Kidney (tissue), 14 donors: ENCODE measurements around the gene PLEK. TPM values are rescaled to one million over a fixed set of nuclear protein-coding genes. Genes with fewer than 3 reads are reported as not detected.

Source experiments
- DNase-seq, 5 donors: peaks; one replicate each; pipeline ENCODE4 v3.0.0-alpha.2; 2013 to 2020
- FAIRE-seq: peaks from 2 replicates; lab custom pipeline; 2012; peaks lifted over from hg19 to GRCh38; lab: Jason Lieb, UNC
- H3K27ac ChIP-seq, 2 donors: one replicate each; pipeline ENCODE4 v1.7.0; 2013; ENCODE audit warnings: low read depth in 2 of 2, low read length in 2 of 2, inconsistent platforms in 1 of 2
- H3K27me3 ChIP-seq: one replicate; pipeline ENCODE4 v1.7.1; 2013; ENCODE audit warnings: low read length, inconsistent platforms; ENCODE audit not compliant: control insufficient read depth, insufficient read depth
- H3K36me3 ChIP-seq, 3 donors: one replicate each; pipeline versions ENCODE4 v1.7.0 to v1.7.1; 2013; ENCODE audit warnings: low read length in 3 of 3, control low read depth in 1 of 3, inconsistent platforms in 1 of 3; ENCODE audit not compliant: insufficient read depth in 3 of 3, control insufficient read depth in 2 of 3
- H3K4me1 ChIP-seq, 3 donors: one replicate each; pipeline versions ENCODE4 v1.7.0 to v1.7.1; 2013; ENCODE audit warnings: low read length in 3 of 3, inconsistent platforms in 1 of 3, low read depth in 1 of 3; ENCODE audit not compliant: control insufficient read depth in 2 of 3, insufficient read depth in 2 of 3
- H3K4me3 ChIP-seq, 3 donors: one replicate each; pipeline versions ENCODE4 v1.7.0 to v1.8.1; 2013; ENCODE audit warnings: low read length in 3 of 3, control low read depth in 1 of 3, inconsistent platforms in 1 of 3
- H3K9ac ChIP-seq, 3 donors: one replicate each; pipeline versions ENCODE4 v1.7.0 to v1.7.1; 2013; ENCODE audit warnings: low read length in 3 of 3, control low read depth in 1 of 3, inconsistent platforms in 1 of 3
- H3K9me3 ChIP-seq, 3 donors: one replicate each; pipeline versions ENCODE4 v1.7.0 to v1.7.1; 2013; ENCODE audit warnings: low read length in 3 of 3, control low read depth in 1 of 3, inconsistent platforms in 1 of 3; ENCODE audit not compliant: control insufficient read depth in 2 of 3, insufficient read depth in 1 of 3
- CTCF ChIP-seq: IDR thresholded peaks from 3 replicates; pipeline ENCODE4 v1.5.1; 2012; ENCODE audit warnings: mild to moderate bottlenecking, moderate library complexity, borderline replicate concordance; ENCODE audit not compliant: insufficient read depth; ENCODE audit errors: extremely low read depth
- intact Hi-C: fragments of 100-400 bp; cut with DNase I; formaldehyde crosslinking; loops from one replicate; pipeline ENCODE4 v1.11.1; 2022
- polyA plus RNA-seq: library from polyadenylated mRNA; stranded (reverse); fragments of 350-450 nt; fragmentation: Illumina TruSeq; extraction: RNeasy Lipid Tissue Mini Kit (QIAGEN cat#74804); gene quantifications from one replicate; pipeline ENCODE4 v1.2.3, GENCODE V29; 2014; ENCODE audit warnings: low read depth, low replicate concordance; ENCODE audit not compliant: insufficient read depth
- total RNA-seq: library from RNA; stranded (reverse); fragmentation: NEBNext Ultra II Directional; extraction: Animal tissue kit (Norgen Biotek cat#: 25700); gene quantifications from one replicate; pipeline ENCODE4 v1.2.1, GENCODE V29; 2021
- donor health status: control.
- donor health status: control.
- donor health status: control.
- donor health status: control.
- donor health status: control.
- donor health status: DM: yes; HTN: yes; CAD: no.
- donor health status: Normal renal cell carcinoma (clear cell type).

The PLEK gene
- total and polyA plus RNA-seq, 2 donors from 2014 or later: 2.8 to 17.3 TPM

DNA sequence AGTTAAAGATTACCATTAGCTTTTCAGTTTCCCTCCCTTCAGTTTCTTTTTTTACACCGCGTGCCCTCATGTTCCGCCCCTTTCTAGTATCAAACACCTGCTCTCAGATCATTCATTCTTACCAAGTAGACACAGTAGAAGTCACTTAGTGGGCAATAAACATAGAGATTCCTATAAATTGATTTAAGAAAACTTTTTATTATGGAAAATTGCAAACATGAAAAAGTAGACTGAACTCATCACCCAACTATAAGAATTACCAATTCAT, 24.1 kb upstream of the PLEK start:
- intact Hi-C loops: no loop called here
- Histone ChIP-seq H3K4me1 (no peaks in the 10 kb centered on the region), H3K27ac (no peak overlapping the region), H3K9me3 (peaks cover 0 to 3% (median 0%) of the 10 kb centered on the region in 3 donors), H3K4me3 (no peak overlapping the region), H3K9ac (no peak overlapping the region), H3K36me3 (no peaks in the 10 kb centered on the region), H3K27me3 (no peaks in the 10 kb centered on the region)
- DNase-seq (no peak), FAIRE-seq (no peak)
- no peak for TF ChIP-seq CTCF

GRCh38 chr2:68341583-68341982, 23.5 kb upstream of the PLEK start:
- no peak for FAIRE-seq
- Histone ChIP-seq H3K9me3 (peaks cover 0 to 3% (median 0%) of the 10 kb centered on the region in 3 donors), H3K27me3 (no peaks in the 10 kb centered on the region), H3K36me3 (no peaks in the 10 kb centered on the region), H3K4me3 (no peak overlapping the region), H3K9ac (no peak overlapping the region), H3K4me1 (no peaks in the 10 kb centered on the region), H3K27ac (no peak overlapping the region)
- TF ChIP-seq CTCF: no peak
- intact Hi-C loops: no loop called here
- DNase-seq: no peak

- Histone ChIP-seq H3K4me3 (no peak overlapping the region), H3K36me3 (no peaks in the 10 kb centered on the region), H3K27ac (no peak overlapping the region), H3K9ac (no peak overlapping the region), H3K4me1 (no peaks in the 10 kb centered on the region), H3K27me3 (no peaks in the 10 kb centered on the region), H3K9me3 (peaks cover 0 to 3% (median 0%) of the 10 kb centered on the region in 3 donors)
- TF ChIP-seq CTCF: no peak
- intact Hi-C loops: no loop called here
- DNase-seq: no peak
- FAIRE-seq: no peak
Measured at GRCh38 chr2:68342470-68342869, 22.6 kb upstream of the PLEK start.

- no peak for FAIRE-seq
- no peak overlapping the region for H3K27ac ChIP-seq
- DNase-seq: no peak
Measured at GRCh38 chr2:68344031-68344430, 21.1 kb upstream of the PLEK start.

More at GRCh38 chr2:68344031-68344430, 21.1 kb upstream of the PLEK start:
- H3K4me1 ChIP-seq: no peaks in the 10 kb centered on the region
- H3K4me3 ChIP-seq: no peak overlapping the region
- no peaks in the 10 kb centered on the region for H3K27me3 ChIP-seq
- H3K9me3 ChIP-seq: no peaks in the 10 kb centered on the region
- no peaks in the 10 kb centered on the region for H3K36me3 ChIP-seq
- TF ChIP-seq CTCF: no peak
- intact Hi-C loops: no loop called here
- H3K9ac ChIP-seq: no peak overlapping the region
